ENCODE results near the gene OSTM1. TPM values are rescaled to one million over a fixed set of nuclear protein-coding genes. Genes with fewer than 3 reads are reported as not detected.

The OSTM1 gene
- total and polyA plus RNA-seq, 9 of the 15 experiments (the other 6 are each of a cell fraction or from before 2014, with no cell fraction given) = 5.6 to 29.5 (median 16.3) TPM

DNA sequence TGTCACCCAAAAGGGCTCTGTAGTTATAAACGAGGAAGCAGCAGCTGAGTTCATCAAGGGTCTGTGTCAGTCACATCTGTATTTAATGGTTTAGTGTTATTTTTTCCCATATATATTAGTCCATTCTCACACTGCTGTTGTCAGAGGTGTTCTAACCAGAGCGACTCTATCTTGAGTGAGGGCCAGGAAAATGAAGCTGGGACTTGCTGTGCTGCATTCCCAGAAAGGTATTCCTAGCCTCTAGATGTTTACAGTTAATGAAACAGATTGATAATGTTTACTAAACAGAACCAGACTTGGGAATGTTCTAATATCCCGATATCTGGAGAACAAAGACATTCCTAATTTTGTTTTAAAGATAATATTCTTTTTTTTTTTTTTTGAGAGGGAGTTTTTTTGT lies 68.6 kb downstream of the OSTM1 start:
- Histone ChIP-seq H2AFZ (ENCODE audit: low read depth, low read length) (no peak overlapping the region), H3K4me1 (replicated peaks in 1 of 2; ENCODE audit: control insufficient read depth in 2 of 2, insufficient read depth in 2 of 2, low read length in 2 of 2) (no peaks in the 10 kb centered on the region; a peak in 2 of 5 replicates), H3K79me2 (ENCODE audit: control insufficient read depth, insufficient read depth, low read length) (no peaks in the 10 kb centered on the region), H3K9ac (ENCODE audit: insufficient read depth in 1 of 2, low read depth in 2 of 2, low read length in 2 of 2) (no peak overlapping the region), H3K36me3 (ENCODE audit: control insufficient read depth, insufficient read depth, low read length) (no peaks in the 10 kb centered on the region), H3K4me3 (no peak overlapping the region), H4K20me1 (replicated peaks; ENCODE audit: control insufficient read depth, insufficient read depth, low read length) (no peaks in the 10 kb centered on the region), H3K9me1 (ENCODE audit: control insufficient read depth, insufficient read depth, low read length) (no peaks in the 10 kb centered on the region), H3K27me3 (ENCODE audit: control insufficient read depth in 2 of 2, insufficient read depth in 2 of 2, low read length in 2 of 2) (no peaks in the 10 kb centered on the region; a peak in 1 of 5 replicates), H3K9me3 (replicated peaks; ENCODE audit: control insufficient read depth, insufficient read depth, low read depth, low read length) (peaks cover 7% of the 10 kb centered on the region), H3K4me2 (ENCODE audit: insufficient read depth, low read length) (no peak overlapping the region), H3K27ac (ENCODE audit: extremely low read depth, low read depth, low read length) (no peak overlapping the region)
- CTCF ChIA-PET (ENCODE audit: low intra/inter-chr PET ratio) = no interaction called here
- FAIRE-seq = no peak
- 11% methylated on average over 3 of the region's 3 CpGs for WGBS (ENCODE audit: insufficient coverage, low coverage, missing lambda C conversion rate)
- DNase-seq (ENCODE audit: extremely low read depth in 1 of 4, low spot score in 3 of 4) = no peak
- BruUV-seq (replicated peaks) = no TSS peak
- ATAC-seq = no peak
- in situ Hi-C loops (cut with MboI) = no loop called here
- POLR2A ChIA-PET = no interaction called here
- no peak for TF ChIP-seq MCM7 (IDR thresholded peaks at IDR 0.05)
- intact Hi-C loops (cut with micrococcal nuclease) = no loop called here

DNA sequence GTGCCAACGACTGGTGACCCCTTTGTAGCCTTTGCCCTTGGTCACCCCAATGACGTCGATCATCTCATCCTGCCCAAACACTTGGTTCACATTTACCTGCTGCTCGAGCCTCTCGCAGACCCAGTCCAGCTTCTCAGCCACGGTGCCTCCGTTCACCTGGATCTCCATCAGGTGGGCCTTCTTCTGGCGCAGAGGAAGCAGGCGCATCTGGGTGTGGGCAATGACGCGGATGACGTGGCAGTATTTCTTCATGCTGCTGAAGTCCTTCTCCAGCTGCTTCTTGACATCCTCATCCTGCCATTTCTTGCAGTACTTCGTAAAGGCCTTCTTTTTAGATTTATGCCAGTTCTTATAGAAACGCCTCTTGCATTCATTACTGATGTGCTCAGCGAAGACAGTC lies 69.7 kb downstream of the OSTM1 start:
- BruUV-seq (replicated peaks) = no TSS peak
- Histone ChIP-seq H3K4me2 (ENCODE audit: insufficient read depth, low read length) (no peak overlapping the region), H2AFZ (ENCODE audit: low read depth, low read length) (peak overlapping the region; percentile 55; the same call in 1 of the 2 replicates), H3K79me2 (ENCODE audit: control insufficient read depth, insufficient read depth, low read length) (no peaks in the 10 kb centered on the region), H3K27ac (ENCODE audit: extremely low read depth, low read depth, low read length) (no peak overlapping the region), H3K4me3 (no peak overlapping the region), H3K9me1 (ENCODE audit: control insufficient read depth, insufficient read depth, low read length) (no peaks in the 10 kb centered on the region), H4K20me1 (replicated peaks; ENCODE audit: control insufficient read depth, insufficient read depth, low read length) (no peaks in the 10 kb centered on the region), H3K9me3 (replicated peaks; ENCODE audit: control insufficient read depth, insufficient read depth, low read depth, low read length) (peaks cover 6% of the 10 kb centered on the region), H3K27me3 (ENCODE audit: control insufficient read depth in 2 of 2, insufficient read depth in 2 of 2, low read length in 2 of 2) (no peaks in the 10 kb centered on the region; a peak in 1 of 5 replicates), H3K36me3 (ENCODE audit: control insufficient read depth, insufficient read depth, low read length) (no peaks in the 10 kb centered on the region), H3K4me1 (replicated peaks in 1 of 2; ENCODE audit: control insufficient read depth in 2 of 2, insufficient read depth in 2 of 2, low read length in 2 of 2) (no peaks in the 10 kb centered on the region; a peak in 2 of 5 replicates), H3K9ac (ENCODE audit: insufficient read depth in 1 of 2, low read depth in 2 of 2, low read length in 2 of 2) (no peak overlapping the region)
- WGBS (ENCODE audit: insufficient coverage, low coverage, missing lambda C conversion rate) = 24% methylated on average over 15 of the region's 15 CpGs
- in situ Hi-C loops (cut with MboI) (no loop called here), intact Hi-C loops (cut with micrococcal nuclease) (no loop called here)
- no peak for FAIRE-seq
- no peak for DNase-seq (ENCODE audit: extremely low read depth in 1 of 4, low spot score in 3 of 4)
- POLR2A ChIA-PET = interaction anchor here (2.6 kb wide), 1 partner anchor 14 kb away, joined by 9 read pairs; no protein-coding TSS in a partner anchor
- CTCF ChIA-PET (ENCODE audit: low intra/inter-chr PET ratio) = no interaction called here
- ATAC-seq = no peak
- peak; percentile 48; the same call in 1 of the 2 replicates for TF ChIP-seq C11orf30 (IDR thresholded peaks at IDR 0.05; ENCODE audit: low read depth)
- TF ChIP-seq ZNF316 (IDR thresholded peaks at IDR 0.05) = peak; percentile 66
- no peak for TF ChIP-seq SMC3 (conservative IDR thresholded peaks at IDR 0.05; ENCODE audit: insufficient read depth, low read depth, low read length)
- TF ChIP-seq MED1 (CRISPR knock-in tag; IDR thresholded peaks at IDR 0.05; ENCODE audit: borderline replicate concordance) = no peak
- TF ChIP-seq, protein P1, sequence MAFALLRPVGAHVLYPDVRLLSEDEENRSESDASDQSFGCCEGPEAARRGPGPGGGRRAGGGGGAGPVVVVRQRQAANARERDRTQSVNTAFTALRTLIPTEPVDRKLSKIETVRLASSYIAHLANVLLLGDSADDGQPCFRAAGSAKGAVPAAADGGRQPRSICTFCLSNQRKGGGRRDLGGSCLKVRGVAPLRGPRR (CRISPR knock-in tag; IDR thresholded peaks at IDR 0.05) = no peak
- TF ChIP-seq KAT7 (CRISPR knock-in tag; IDR thresholded peaks at IDR 0.05; ENCODE audit: borderline replicate concordance) = no peak
- no peak for TF ChIP-seq HNRNPUL1 (IDR thresholded peaks at IDR 0.05; ENCODE audit: low read length)
- no peak for TF ChIP-seq ZEB2 (IDR thresholded peaks at IDR 0.05)
- no peak for TF ChIP-seq HDAC6 (IDR thresholded peaks at IDR 0.05; ENCODE audit: low read depth, low read length)
- no peak for TF ChIP-seq SIN3A (IDR thresholded peaks at IDR 0.05; ENCODE audit: borderline replicate concordance in 2 of 2, control insufficient read depth in 1 of 2, low read depth in 2 of 2, low read length in 2 of 2)

Measured in K562 (cell line).